HG03103 (cell line): ENCODE measurements around the gene KCNJ8.
"Not testable (repeated sequence)": the region's sequence is repeated elsewhere in the genome, so short reads cannot be mapped to it uniquely, and the experiment has no call there.

Experiments used
- ATAC-seq: cut with Tn5 transposase; IDR thresholded peaks from one replicate; pipeline ENCODE4 v1.9.1; 2021; ENCODE audit warnings: low read depth; ENCODE audit not compliant: unreplicated experiment

The KCNJ8 gene

GRCh38 chr12:21774358-21775132 lies at the start of gene KCNJ8:
TSS of gene KCNJ8 (minus strand) at chr12:21774706. CDS start at chr12:21773616, 1,090 bp downstream.
- ATAC-seq: no peak

GRCh38 chr12:21823581-21823980 lies 49.1 kb upstream of the KCNJ8 start:
- no peak for ATAC-seq

GRCh38 chr12:21819678-21820077 lies 45.2 kb upstream of the KCNJ8 start:
- ATAC-seq: no peak

GRCh38 chr12:21819236-21819635 lies 44.7 kb upstream of the KCNJ8 start:
- ATAC-seq: no peak

GRCh38 chr12:21818627-21819026 lies 44.1 kb upstream of the KCNJ8 start:
- ATAC-seq: no peak

- no peak for ATAC-seq
Measured at GRCh38 chr12:21815306-21816062, 41.0 kb upstream of the KCNJ8 start.

GRCh38 chr12:21814814-21815213 lies 40.3 kb upstream of the KCNJ8 start:
- no peak for ATAC-seq

- ATAC-seq: no peak
Measured at GRCh38 chr12:21814327-21814726, 39.8 kb upstream of the KCNJ8 start.

- no peak for ATAC-seq
Measured at GRCh38 chr12:21813751-21814150, 39.2 kb upstream of the KCNJ8 start.

GRCh38 chr12:21813125-21813524 lies 38.6 kb upstream of the KCNJ8 start:
- ATAC-seq: no peak

GRCh38 chr12:21812340-21812739 lies 37.8 kb upstream of the KCNJ8 start:
- ATAC-seq: not testable (repeated sequence)

- no peak for ATAC-seq
Measured at GRCh38 chr12:21809100-21809499, 34.6 kb upstream of the KCNJ8 start.

- no peak for ATAC-seq
Measured at GRCh38 chr12:21806255-21806654, 31.7 kb upstream of the KCNJ8 start.

- no peak for ATAC-seq
Measured at GRCh38 chr12:21801522-21802288, 27.2 kb upstream of the KCNJ8 start.

GRCh38 chr12:21800011-21800410 lies 25.5 kb upstream of the KCNJ8 start:
- ATAC-seq: no peak

- no peak for ATAC-seq
Measured at GRCh38 chr12:21797539-21797938, 23.0 kb upstream of the KCNJ8 start.

- no peak for ATAC-seq
Measured at GRCh38 chr12:21795648-21796328, 21.3 kb upstream of the KCNJ8 start.

GRCh38 chr12:21794807-21795595 lies 20.5 kb upstream of the KCNJ8 start:
- not testable (repeated sequence) for ATAC-seq

GRCh38 chr12:21789687-21790086 lies 15.2 kb upstream of the KCNJ8 start:
- not testable (repeated sequence) for ATAC-seq
